ENCODE measurements around the gene SBK1.

SBK1 gene

GRCh38 chr16:28259091-28259780, 33.1 kb upstream of the SBK1 start:
- Histone ChIP-seq H3K4me1 (ENCODE audit: insufficient read depth, insufficient read length) (peaks cover 28% of the 10 kb centered on the region), H3K4me3 (ENCODE audit: insufficient read length, low read depth) (peak overlapping the region; percentile 21), H3K27me3 (ENCODE audit: insufficient read depth, insufficient read length) (no peaks in the 10 kb centered on the region), H3K9ac (ENCODE audit: insufficient read length, low read depth) (peak overlapping the region; percentile 79), H3K9me3 (ENCODE audit: insufficient read depth, low read length) (no peaks in the 10 kb centered on the region), H3K36me3 (ENCODE audit: insufficient read depth, insufficient read length, low read length) (no peaks in the 10 kb centered on the region)
- TF ChIP-seq ZNF274 (IDR thresholded peaks at IDR 0.05; ENCODE audit: low read depth, low read length), result no peak
- no peak for TF ChIP-seq SUZ12 (IDR thresholded peaks at IDR 0.05; ENCODE audit: extremely low read depth, insufficient read depth, insufficient read length)
- no peak for TF ChIP-seq YY1 (IDR thresholded peaks at IDR 0.05; ENCODE audit: insufficient read depth, insufficient read length)
- DNase-seq (ENCODE audit: low read depth, low spot score), result no peak

GRCh38 chr16:28259781-28260150, 32.6 kb upstream of the SBK1 start:
- H3K27me3 ChIP-seq (ENCODE audit: insufficient read depth, insufficient read length), result no peaks in the 10 kb centered on the region
- no peak for DNase-seq (ENCODE audit: low read depth, low spot score)
- H3K9me3 ChIP-seq (ENCODE audit: insufficient read depth, low read length), result no peaks in the 10 kb centered on the region
- no peak for TF ChIP-seq ZNF274 (IDR thresholded peaks at IDR 0.05; ENCODE audit: low read depth, low read length)
- no peak for TF ChIP-seq YY1 (IDR thresholded peaks at IDR 0.05; ENCODE audit: insufficient read depth, insufficient read length)
- TF ChIP-seq SUZ12 (IDR thresholded peaks at IDR 0.05; ENCODE audit: extremely low read depth, insufficient read depth, insufficient read length), result no peak
- no peaks in the 10 kb centered on the region for H3K36me3 ChIP-seq (ENCODE audit: insufficient read depth, insufficient read length, low read length)
- H3K4me3 ChIP-seq (ENCODE audit: insufficient read length, low read depth), result no peak overlapping the region
- H3K9ac ChIP-seq (ENCODE audit: insufficient read length, low read depth), result peak overlapping the region; percentile 79
- peaks cover 28% of the 10 kb centered on the region for H3K4me1 ChIP-seq (ENCODE audit: insufficient read depth, insufficient read length)

GRCh38 chr16:28260193-28260592, 32.1 kb upstream of the SBK1 start:
- DNase-seq (ENCODE audit: low read depth, low spot score), result no peak
- peak overlapping the region; percentile 63 for H3K9ac ChIP-seq (ENCODE audit: insufficient read length, low read depth)

GRCh38 chr16:28261942-28262341, 30.4 kb upstream of the SBK1 start:
- Histone ChIP-seq H3K36me3 (ENCODE audit: insufficient read depth, insufficient read length, low read length) (no peaks in the 10 kb centered on the region), H3K4me1 (ENCODE audit: insufficient read depth, insufficient read length) (peaks cover 28% of the 10 kb centered on the region), H3K4me3 (ENCODE audit: insufficient read length, low read depth) (no peak overlapping the region), H3K9ac (ENCODE audit: insufficient read length, low read depth) (no peak overlapping the region), H3K27me3 (ENCODE audit: insufficient read depth, insufficient read length) (no peaks in the 10 kb centered on the region), H3K9me3 (ENCODE audit: insufficient read depth, low read length) (no peaks in the 10 kb centered on the region)
- TF ChIP-seq ZNF274 (IDR thresholded peaks at IDR 0.05; ENCODE audit: low read depth, low read length), result no peak
- no peak for TF ChIP-seq SUZ12 (IDR thresholded peaks at IDR 0.05; ENCODE audit: extremely low read depth, insufficient read depth, insufficient read length)
- no peak for TF ChIP-seq YY1 (IDR thresholded peaks at IDR 0.05; ENCODE audit: insufficient read depth, insufficient read length)
- no peak for DNase-seq (ENCODE audit: low read depth, low spot score)

More at GRCh38 chr16:28260193-28260592, 32.1 kb upstream of the SBK1 start:
- TF ChIP-seq YY1 (IDR thresholded peaks at IDR 0.05; ENCODE audit: insufficient read depth, insufficient read length), result no peak
- no peak for TF ChIP-seq ZNF274 (IDR thresholded peaks at IDR 0.05; ENCODE audit: low read depth, low read length)
- TF ChIP-seq SUZ12 (IDR thresholded peaks at IDR 0.05; ENCODE audit: extremely low read depth, insufficient read depth, insufficient read length), result no peak
- no peaks in the 10 kb centered on the region for H3K9me3 ChIP-seq (ENCODE audit: insufficient read depth, low read length)
- H3K4me3 ChIP-seq (ENCODE audit: insufficient read length, low read depth), result no peak overlapping the region
- no peaks in the 10 kb centered on the region for H3K27me3 ChIP-seq (ENCODE audit: insufficient read depth, insufficient read length)
- H3K36me3 ChIP-seq (ENCODE audit: insufficient read depth, insufficient read length, low read length), result no peaks in the 10 kb centered on the region
- H3K4me1 ChIP-seq (ENCODE audit: insufficient read depth, insufficient read length), result peaks cover 28% of the 10 kb centered on the region

GRCh38 chr16:28263305-28263704, 29.0 kb upstream of the SBK1 start:
- H3K9ac ChIP-seq (ENCODE audit: insufficient read length, low read depth), result no peak overlapping the region
- H3K4me1 ChIP-seq (ENCODE audit: insufficient read depth, insufficient read length), result peaks cover 26% of the 10 kb centered on the region
- no peaks in the 10 kb centered on the region for H3K27me3 ChIP-seq (ENCODE audit: insufficient read depth, insufficient read length)
- no peaks in the 10 kb centered on the region for H3K36me3 ChIP-seq (ENCODE audit: insufficient read depth, insufficient read length, low read length)
- no peaks in the 10 kb centered on the region for H3K9me3 ChIP-seq (ENCODE audit: insufficient read depth, low read length)
- no peak for DNase-seq (ENCODE audit: low read depth, low spot score)
- no peak overlapping the region for H3K4me3 ChIP-seq (ENCODE audit: insufficient read length, low read depth)
- TF ChIP-seq ZNF274 (IDR thresholded peaks at IDR 0.05; ENCODE audit: low read depth, low read length) (no peak), SUZ12 (IDR thresholded peaks at IDR 0.05; ENCODE audit: extremely low read depth, insufficient read depth, insufficient read length) (no peak), YY1 (IDR thresholded peaks at IDR 0.05; ENCODE audit: insufficient read depth, insufficient read length) (no peak)

- DNase-seq (ENCODE audit: low read depth, low spot score), result no peak
- Histone ChIP-seq H3K9me3 (ENCODE audit: insufficient read depth, low read length) (no peaks in the 10 kb centered on the region), H3K36me3 (ENCODE audit: insufficient read depth, insufficient read length, low read length) (no peaks in the 10 kb centered on the region), H3K4me1 (ENCODE audit: insufficient read depth, insufficient read length) (peaks cover 18% of the 10 kb centered on the region), H3K9ac (ENCODE audit: insufficient read length, low read depth) (no peak overlapping the region), H3K27me3 (ENCODE audit: insufficient read depth, insufficient read length) (no peaks in the 10 kb centered on the region), H3K4me3 (ENCODE audit: insufficient read length, low read depth) (no peak overlapping the region)
- TF ChIP-seq YY1 (IDR thresholded peaks at IDR 0.05; ENCODE audit: insufficient read depth, insufficient read length), result no peak
- no peak for TF ChIP-seq SUZ12 (IDR thresholded peaks at IDR 0.05; ENCODE audit: extremely low read depth, insufficient read depth, insufficient read length)
- no peak for TF ChIP-seq ZNF274 (IDR thresholded peaks at IDR 0.05; ENCODE audit: low read depth, low read length)
These were observed 27.7 kb upstream of the SBK1 start for GRCh38 chr16:28264656-28265055.

GRCh38 chr16:28265822-28266221, 26.5 kb upstream of the SBK1 start:
- no peak for TF ChIP-seq SUZ12 (IDR thresholded peaks at IDR 0.05; ENCODE audit: extremely low read depth, insufficient read depth, insufficient read length)
- TF ChIP-seq YY1 (IDR thresholded peaks at IDR 0.05; ENCODE audit: insufficient read depth, insufficient read length), result no peak
- no peak for TF ChIP-seq ZNF274 (IDR thresholded peaks at IDR 0.05; ENCODE audit: low read depth, low read length)
- H3K4me3 ChIP-seq (ENCODE audit: insufficient read length, low read depth), result no peak overlapping the region
- peaks cover 7% of the 10 kb centered on the region for H3K4me1 ChIP-seq (ENCODE audit: insufficient read depth, insufficient read length)
- H3K27me3 ChIP-seq (ENCODE audit: insufficient read depth, insufficient read length), result no peaks in the 10 kb centered on the region
- DNase-seq (ENCODE audit: low read depth, low spot score), result no peak
- H3K9me3 ChIP-seq (ENCODE audit: insufficient read depth, low read length), result no peaks in the 10 kb centered on the region
- no peaks in the 10 kb centered on the region for H3K36me3 ChIP-seq (ENCODE audit: insufficient read depth, insufficient read length, low read length)
- H3K9ac ChIP-seq (ENCODE audit: insufficient read length, low read depth), result no peak overlapping the region

Measured in NT2/D1 (cell line).